Brain pericyte (primary cell): ENCODE measurements around the gene HDAC6.

ENCODE experiments used
- DNase-seq: peaks from one replicate; pipeline ENCODE4 v3.0.0-alpha.2; 2012; ENCODE audit warnings: low read depth, low spot score

Gene HDAC6

DNA sequence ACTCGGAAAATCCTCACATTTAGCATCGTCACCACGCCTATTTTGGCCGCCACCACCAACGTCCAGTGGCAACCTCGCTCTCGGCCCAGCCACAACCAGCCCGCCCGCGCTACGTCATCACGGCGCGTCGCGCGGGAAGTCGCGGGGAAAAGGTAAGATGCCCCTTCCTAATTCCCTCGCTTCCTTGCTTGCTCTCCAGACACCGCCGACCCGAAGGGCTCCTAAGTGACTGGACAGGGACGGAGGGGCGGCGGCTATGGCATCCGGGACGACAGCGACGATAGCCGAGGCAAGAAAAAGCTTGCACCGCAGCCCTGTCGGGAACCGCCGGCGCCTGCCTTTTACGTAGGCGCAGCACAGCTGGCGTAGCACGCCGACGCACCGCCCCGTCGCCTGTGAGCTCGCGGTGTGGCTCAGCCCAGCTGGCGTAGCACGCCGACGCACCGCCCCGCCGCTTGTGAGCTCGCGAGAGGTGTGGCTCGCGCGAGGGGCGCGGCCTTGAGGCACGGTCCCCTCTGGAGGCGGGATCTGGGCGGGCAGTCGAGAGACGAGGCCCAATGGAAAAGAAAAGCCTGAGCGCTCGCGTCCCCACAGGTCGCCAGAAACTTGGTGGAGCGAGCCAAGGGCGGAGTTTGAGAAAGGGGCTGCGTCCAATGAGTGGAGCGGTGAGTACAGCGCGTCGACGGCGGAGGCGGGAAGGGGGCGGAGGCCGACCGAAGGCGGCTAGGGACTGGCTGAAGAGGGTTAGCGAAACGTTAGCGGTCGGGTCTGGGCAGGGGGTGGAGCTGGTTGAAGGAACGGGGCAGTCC lies at the start of gene HDAC6:
HDAC6 (plus strand) TSS at position 788 of the 809 bp plus-strand sequence. CDS start 626 bp downstream, outside the sequence.
- peak; percentile 99 for DNase-seq

GRCh38 chrX:48752498-48752897 lies 49.4 kb upstream of the HDAC6 start:
- no peak for DNase-seq

DNA sequence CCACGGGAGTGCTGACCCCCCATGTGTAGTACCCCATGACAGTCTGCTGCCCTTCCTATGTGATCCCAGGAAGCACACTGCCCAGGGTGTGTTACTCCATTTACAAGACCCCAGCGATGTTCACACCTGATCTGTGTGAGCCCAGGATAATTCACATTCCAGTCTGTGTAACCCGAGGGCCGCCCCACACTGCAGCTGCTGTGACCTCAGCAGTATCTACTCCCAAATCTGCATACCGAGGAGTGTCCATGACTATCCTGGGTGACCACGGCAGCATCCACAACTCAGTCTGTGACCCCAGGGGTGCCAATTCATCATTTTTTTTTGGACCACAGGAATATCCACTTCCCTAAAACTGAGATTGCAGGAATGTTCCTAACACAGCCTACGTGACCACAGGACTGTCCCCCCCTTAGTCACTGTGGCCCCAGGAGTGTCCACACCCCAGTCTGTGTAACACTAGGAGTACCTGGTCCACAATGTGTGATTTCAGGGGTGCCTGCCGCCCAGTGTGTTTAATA lies 48.1 kb upstream of the HDAC6 start:
- no peak for DNase-seq

- no peak for DNase-seq
Measured at GRCh38 chrX:48754238-48754637, 47.6 kb upstream of the HDAC6 start.

DNA sequence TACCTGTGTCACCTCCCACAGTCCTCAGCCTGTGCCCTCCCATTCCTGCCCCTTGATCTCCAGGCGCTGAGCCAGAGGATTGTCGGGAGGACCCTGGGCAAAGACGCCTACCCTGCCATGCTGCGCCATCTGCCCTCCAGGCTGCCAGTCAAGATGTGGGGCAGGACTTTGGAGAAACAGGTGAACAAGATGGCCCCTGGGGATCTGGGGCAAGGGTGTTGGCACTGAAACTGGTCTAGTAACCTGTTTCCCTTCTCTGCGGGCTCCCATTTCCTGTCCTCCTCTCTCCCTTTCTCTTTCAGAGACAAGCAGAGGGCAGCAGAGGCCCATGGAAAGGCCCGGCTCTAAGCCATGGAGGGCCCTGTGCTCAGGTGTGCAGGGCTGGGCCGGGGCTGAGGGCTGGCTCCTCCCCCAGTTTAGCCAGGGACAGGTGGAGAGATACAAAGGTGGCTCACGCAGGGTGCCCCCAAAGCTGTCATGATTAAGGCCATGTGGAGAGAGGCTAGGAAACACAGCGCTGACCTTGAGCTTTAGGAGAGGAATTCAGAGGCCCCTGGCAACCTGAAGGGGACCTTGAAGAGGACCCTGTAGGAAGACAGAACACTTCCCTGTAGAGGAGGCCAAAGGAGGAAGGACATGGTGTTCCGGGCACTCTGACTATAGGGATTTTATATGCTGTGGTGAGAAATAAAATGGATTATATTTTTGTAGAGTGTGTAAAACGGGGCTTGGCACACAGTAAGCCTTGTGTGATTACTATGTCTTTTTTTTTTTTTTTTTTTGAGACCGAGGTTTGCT lies 40.0 kb upstream of the HDAC6 start, which contains the start of gene GLOD5:
GLOD5 (plus strand) TSS at position 74 of the 798 bp plus-strand sequence; CDS start at position 118, 44 bp downstream.
- DNase-seq, result no peak

- DNase-seq, result no peak
Measured at GRCh38 chrX:48769230-48769629, 32.6 kb upstream of the HDAC6 start.

GRCh38 chrX:48770296-48770695 lies 31.6 kb upstream of the HDAC6 start:
- DNase-seq, result no peak

GRCh38 chrX:48772602-48773001 lies 29.3 kb upstream of the HDAC6 start:
- no peak for DNase-seq

GRCh38 chrX:48776818-48777439 lies 24.9 kb upstream of the HDAC6 start:
- DNase-seq, result no peak

DNA sequence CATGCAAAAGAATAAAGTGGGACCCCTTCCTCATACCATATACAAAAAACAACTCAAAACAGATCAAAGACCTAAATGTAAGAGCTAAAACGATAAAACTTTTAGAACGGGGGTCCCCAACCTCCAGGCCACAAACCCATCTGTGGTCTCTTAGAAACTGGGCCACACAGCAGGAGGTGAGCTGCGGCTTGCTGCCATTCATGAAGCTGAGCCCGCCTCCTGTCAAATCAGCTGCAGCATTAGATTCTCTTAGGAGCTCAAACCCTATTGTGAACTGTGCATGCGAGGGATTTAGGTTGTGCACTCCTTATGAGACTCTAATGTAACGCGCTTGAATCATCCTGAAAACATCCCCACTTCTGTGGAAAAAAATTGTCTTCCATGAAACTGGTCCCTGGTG lies 22.5 kb upstream of the HDAC6 start:
- no peak for DNase-seq

DNA sequence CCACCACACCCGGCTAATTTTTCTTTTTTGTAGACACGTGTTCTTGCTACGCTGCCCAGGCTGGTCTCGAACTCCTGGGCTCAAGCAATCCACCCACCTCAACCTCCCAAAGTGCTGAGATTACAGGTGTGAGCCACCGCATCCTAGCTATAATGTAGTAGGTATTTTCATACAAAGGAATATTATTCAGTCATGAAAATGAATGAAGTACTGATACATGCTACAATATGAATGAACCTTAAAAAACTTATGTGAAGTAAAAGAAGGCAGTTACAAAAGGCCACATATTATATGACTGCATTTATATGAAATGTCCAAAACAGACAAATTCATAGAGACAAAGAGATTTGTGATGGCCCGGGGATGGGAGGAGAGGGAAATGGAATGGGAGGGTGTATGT lies 20.2 kb upstream of the HDAC6 start:
- DNase-seq, result no peak

- DNase-seq, result no peak
Measured at GRCh38 chrX:48782216-48782615, 19.7 kb upstream of the HDAC6 start.

GRCh38 chrX:48782795-48783194 lies 19.1 kb upstream of the HDAC6 start:
- no peak for DNase-seq

GRCh38 chrX:48784726-48785125 lies 17.1 kb upstream of the HDAC6 start:
- no peak for DNase-seq

DNA sequence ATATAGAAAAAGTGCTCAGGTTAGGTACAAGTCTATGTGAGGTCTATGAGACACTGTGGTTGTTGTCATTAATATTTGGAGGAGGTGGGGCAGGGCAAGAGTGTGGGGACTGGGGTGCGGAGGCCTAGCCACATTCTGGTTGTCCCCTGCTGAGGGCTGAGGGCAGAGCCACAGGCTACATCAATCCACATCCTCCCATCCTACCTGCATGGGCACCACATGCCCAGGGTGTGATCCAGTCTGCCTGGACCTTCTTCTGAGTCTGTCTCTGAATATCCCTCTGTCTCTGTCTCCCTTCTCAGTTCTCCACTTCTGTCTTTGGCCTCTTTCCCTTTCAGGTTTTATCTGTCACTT lies 16.7 kb upstream of the HDAC6 start:
- no peak for DNase-seq

DNA sequence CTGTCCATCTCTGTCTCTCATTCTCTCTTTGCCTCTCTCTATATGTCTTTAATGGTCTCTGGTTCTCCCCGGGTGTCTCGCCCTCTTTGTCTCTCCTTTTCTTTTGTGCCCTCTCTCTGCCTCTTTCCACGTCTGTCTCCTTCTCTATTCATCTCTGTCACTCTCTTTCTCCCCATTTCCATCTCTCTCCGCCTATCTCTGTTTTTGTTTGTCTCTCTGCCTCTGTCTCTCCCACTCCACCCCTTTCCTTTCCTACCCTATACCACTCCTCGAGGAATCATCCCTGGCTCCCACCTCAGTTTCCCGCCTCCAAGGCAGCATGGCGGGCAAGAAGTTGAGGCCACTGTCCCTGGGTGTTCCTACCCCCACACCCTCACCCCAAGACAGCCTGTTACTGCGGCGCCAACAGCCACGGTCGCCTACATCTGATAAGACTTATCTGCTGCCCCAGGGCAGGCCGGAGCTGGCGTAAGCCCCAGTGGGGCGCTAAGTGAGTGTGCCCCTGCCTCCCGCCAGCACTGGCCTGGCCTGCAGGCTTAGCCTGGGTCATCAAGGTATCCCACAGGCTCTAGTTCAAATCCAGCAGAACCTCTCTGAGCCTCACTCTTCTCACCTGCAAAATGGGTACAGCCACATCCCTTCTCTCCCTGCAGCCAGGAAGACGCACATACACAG lies 16.2 kb upstream of the HDAC6 start:
- no peak for DNase-seq

DNA sequence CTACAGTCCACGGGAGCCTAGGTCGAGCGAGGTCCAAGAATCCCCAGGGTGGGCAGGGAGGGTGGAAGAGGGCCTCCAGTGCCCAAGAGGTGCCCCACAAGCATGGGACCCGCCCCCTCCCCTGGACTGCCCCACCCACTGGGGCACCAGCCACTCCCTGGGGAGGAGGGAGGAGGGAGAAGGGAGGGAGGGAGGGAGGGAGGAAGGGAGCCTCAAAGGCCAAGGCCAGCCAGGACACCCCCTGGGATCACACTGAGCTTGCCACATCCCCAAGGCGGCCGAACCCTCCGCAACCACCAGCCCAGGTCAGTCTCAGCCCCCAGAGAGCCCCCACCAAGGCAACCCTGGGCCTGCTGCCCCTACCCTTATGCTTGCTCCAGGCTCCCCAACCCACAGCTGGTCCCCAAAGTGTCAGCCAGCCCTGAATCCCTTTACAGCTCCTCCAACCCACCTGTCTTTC lies 15.5 kb upstream of the HDAC6 start, which contains the start of gene GATA1:
GATA1 (plus strand) TSS at position 250 of the 460 bp plus-strand sequence. CDS start 4,520 bp downstream, outside the sequence.
- no peak for DNase-seq

DNA sequence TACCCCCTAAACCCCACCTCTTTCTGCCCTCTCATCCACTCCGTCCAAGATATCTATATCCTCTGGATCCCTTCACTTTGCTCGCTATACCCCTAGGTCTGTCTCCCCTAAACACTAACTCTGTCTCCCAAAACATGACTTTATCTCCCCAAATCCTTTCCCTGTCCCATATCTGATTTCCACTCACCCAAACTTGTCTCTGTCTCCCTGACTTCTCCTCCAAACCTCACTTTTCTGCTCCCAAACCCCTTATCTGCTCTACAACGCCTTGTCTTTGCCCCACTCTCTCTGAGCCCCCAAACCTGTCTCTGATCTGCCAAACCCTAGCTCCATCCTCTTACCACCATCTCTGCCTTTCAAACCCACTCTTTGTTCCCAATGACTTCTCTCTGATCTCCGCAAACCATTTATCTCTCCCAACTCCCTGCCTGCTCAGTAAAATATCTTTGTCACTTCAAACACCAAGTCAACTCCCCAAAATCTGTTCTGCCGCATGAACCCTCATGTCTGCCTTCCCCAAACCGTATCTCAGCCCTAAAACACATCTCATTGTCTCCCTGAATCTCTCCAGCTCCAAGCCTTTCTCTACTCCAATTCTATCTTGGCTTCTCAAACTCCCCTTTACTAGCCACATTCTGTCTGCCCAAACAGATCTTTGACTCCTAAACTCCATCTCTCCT lies 14.9 kb upstream of the HDAC6 start:
- no peak for DNase-seq

DNA sequence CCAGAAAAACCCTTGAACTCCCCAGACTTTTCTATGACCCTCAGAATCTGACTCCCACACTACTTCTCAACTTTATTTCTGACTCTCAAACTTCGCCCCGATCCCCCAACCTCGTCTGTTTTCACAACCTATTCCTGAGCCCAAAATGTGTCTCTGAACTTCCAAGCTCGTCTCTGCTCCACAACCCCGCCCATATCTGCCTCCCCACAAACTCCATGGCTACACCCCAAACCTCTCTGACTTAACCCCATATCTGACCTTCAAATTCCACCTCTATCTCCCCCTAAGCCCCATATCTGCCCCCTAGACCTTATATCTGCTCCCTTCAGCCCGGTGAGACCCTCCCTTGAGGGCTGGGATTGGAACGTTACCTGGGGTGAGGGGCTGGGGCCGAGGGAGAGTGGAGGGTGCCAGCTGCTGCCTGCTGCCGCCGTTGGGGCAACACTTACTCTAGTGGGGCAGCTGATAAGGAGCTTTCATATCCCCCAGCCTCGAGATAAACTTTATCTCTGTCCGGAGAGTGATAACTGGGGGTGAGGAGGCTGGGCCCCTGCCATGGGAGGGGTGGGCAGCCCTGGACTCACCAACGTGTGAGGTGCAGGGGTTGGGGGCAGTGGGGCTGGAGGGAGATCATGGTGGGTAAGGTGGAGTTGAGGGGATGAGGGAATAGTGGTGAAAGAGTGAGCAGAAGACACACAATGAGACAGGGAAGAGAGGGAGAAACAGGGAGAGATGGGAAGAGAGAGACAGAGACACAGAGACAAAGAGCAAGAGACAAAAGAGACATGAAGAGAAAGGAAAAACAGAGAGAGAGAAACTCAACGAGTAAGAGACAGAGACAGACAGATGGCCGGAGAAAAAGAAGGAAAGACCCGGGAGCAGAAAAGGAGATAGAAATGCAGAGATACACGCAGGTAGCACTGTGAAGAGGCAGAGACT lies 14.1 kb upstream of the HDAC6 start:
- DNase-seq, result no peak
